Spleen (tissue), 11 donors: ENCODE results near the gene ZBTB7C. TPM values are rescaled to one million over a fixed set of nuclear protein-coding genes. Genes with fewer than 3 reads are reported as not detected.

ENCODE experiments used
- DNase-seq: peaks from one replicate; pipeline ENCODE4 v3.0.0-alpha.2; 2020
- H3K27ac ChIP-seq, 8 donors: fragments of 200-600 bp; sonication (generic) in 7 of 8; 1 replicate in 4 of 8; 2 replicates in 4 of 8; pipeline versions ENCODE4 v1.5.0 to v1.8.0; 2016 to 2021; ENCODE audit warnings: inconsistent platforms in 4 of 8, mild to moderate bottlenecking in 4 of 8, moderate library complexity in 1 of 8
- H3K27me3 ChIP-seq, 7 donors: fragments of 200-600 bp; sonication (generic) in 6 of 7; replicated peaks in 1 of 7; 1 replicate in 4 of 7; 2 replicates in 3 of 7; pipeline versions ENCODE4 v1.5.0 to v1.8.0; 2016 to 2021; ENCODE audit warnings: inconsistent platforms in 3 of 7, mild to moderate bottlenecking in 1 of 7
- H3K36me3 ChIP-seq, 6 donors: fragments of 200-600 bp; sonication (generic) in 5 of 6; 1 replicate in 4 of 6; 2 replicates in 2 of 6; pipeline versions ENCODE4 v1.5.0 to v1.8.0; 2016 to 2021; ENCODE audit warnings: inconsistent platforms in 2 of 6
- H3K4me1 ChIP-seq, 6 donors: fragments of 200-600 bp; sonication (generic) in 5 of 6; 1 replicate in 3 of 6; 2 replicates in 3 of 6; pipeline versions ENCODE4 v1.5.0 to v1.8.0; 2016 to 2021; ENCODE audit warnings: inconsistent platforms in 3 of 6
- H3K4me3 ChIP-seq, 8 donors: fragments of 200-600 bp; sonication (generic) in 7 of 8; 1 replicate in 4 of 8; 2 replicates in 4 of 8; pipeline versions ENCODE4 v1.5.0 to v1.8.0; 2016 to 2021; ENCODE audit warnings: inconsistent platforms in 4 of 8, mild to moderate bottlenecking in 4 of 8, moderate library complexity in 2 of 8
- H3K9me3 ChIP-seq, 8 donors: fragments of 200-600 bp; sonication (generic) in 7 of 8; 1 replicate in 4 of 8; 2 replicates in 4 of 8; pipeline versions ENCODE4 v1.5.0 to v1.8.0; 2016 to 2021; ENCODE audit warnings: inconsistent platforms in 4 of 8
- CTCF ChIP-seq, 11 experiments: fragments of 200-600 bp in 7 of 11; fragments of 450-650 bp in 4 of 11; sonication (generic) in 4 of 11; IDR thresholded peaks in 8 of 11; conservative IDR thresholded peaks in 3 of 11; 1 replicate in 7 of 11; 2 replicates in 4 of 11; pipeline versions ENCODE4 v1.4.0 to v1.8.0; 2016 to 2021; ENCODE audit warnings: antibody characterized with exemption in 11 of 11, inconsistent platforms in 4 of 11, mild to moderate bottlenecking in 1 of 11
- POLR2A ChIP-seq, 3 donors: fragments of 450-650 bp; IDR thresholded peaks; one replicate each; pipeline ENCODE4 v1.5.1; 2017; ENCODE audit warnings: antibody characterized with exemption in 3 of 3, mild to moderate bottlenecking in 1 of 3
- POLR2AphosphoS5 ChIP-seq, 3 donors: sonication (generic); formaldehyde crosslinking; IDR thresholded peaks; one replicate each; pipeline ENCODE4 v1.5.1; 2017; ENCODE audit warnings: antibody characterized with exemption in 3 of 3
- WGBS, 5 donors: extraction: QIAGEN DNeasy Blood & Tissue Kit in 3 of 5; methylation state at CpG; one replicate each; pipeline versions ENCODE4 v1.1.5 to v1.1.7; 2013 to 2018; 5-methylcytosine and 5-hydroxymethylcytosine counted together
- intact Hi-C: fragments of 100-400 bp; cut with DNase I; formaldehyde crosslinking; loops from one replicate; pipeline ENCODE4 v1.15.0; 2023; ENCODE audit warnings: low total_unique reads
- polyA plus RNA-seq, 3 donors: library from polyadenylated mRNA; stranded (reverse); fragments of 200-250 nt; gene quantifications; one replicate each; pipeline ENCODE4 v1.2.1, GENCODE V29; 2013
- total RNA-seq, 7 donors: library from RNA; depleted of rRNA in 3 of 7; stranded (reverse); fragments of >200 nt in 3 of 7; fragmentation: NEBNext Ultra II Directional in 4 of 7; extraction: Animal tissue kit (Norgen Biotek cat#: 25700) in 4 of 7; gene quantifications; one replicate each; pipeline versions ENCODE4 v1.1.0 to v1.2.1, GENCODE V29; 2016 to 2021
- donor health status: healthy with polysubstance abuse.
- donor health status: DM: no; HTN: no; CAD: no; lungs with moderate emphysema.
- donor health status: DM: no; HTN: no; CAD: no.
- donor health status: Bipolar disorder and iron deficiency.
- donor health status: healthy.
- donor health status: DM: no; HTN: no; CAD: no.
- donor health status: DM: yes; HTN: yes; CAD: no.

The ZBTB7C gene
- total and polyA plus RNA-seq, 10 donors = 1.00 to 64.2 (median 18.8) TPM

DNA sequence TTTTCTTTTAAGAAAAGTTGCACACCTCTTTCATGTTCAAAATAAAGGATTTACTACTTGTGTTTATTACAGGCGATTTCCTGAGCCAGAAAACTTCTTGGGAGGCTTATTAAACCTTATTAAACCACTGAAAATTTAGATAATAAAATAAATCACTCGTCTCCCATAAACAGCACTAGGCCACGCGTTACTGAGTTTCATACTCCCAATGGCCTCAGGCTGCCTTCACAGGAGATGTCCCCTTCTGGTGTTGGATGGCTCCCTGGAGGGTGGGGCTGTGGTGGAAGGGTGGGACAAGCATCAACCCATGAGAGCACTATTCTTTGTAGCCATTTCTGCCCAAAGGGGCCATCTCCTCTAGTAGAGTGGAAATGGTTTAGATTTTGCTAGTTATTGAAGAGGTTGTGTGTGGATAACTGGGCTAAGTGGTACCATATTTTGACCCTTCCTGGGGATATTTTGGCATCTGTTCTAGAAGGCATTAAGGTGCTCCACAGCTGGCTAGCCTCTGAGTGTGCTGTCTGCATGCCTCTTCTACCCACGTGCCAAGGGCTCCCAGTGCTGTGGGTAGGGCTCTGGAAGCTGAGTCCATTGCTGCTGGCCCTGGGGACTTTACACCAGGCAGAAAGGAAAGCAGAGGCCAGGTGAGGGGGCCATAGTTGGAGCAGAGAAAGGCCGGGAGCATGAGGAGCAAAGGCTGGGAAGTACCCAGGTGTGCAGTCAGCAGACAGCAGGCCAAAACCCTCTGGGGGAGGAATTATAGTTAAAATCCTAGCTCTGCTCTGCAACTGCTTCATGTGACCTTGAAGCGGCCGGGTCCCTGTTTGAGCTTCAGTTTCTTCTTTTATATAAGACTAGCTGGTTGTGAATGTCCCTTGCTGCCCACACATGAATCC, 357.0 kb downstream of the ZBTB7C start:
- Histone ChIP-seq H3K36me3 (no peaks in the 10 kb centered on the region), H3K27ac (peak overlapping the region in 1 of 8 donors; percentile 13), H3K4me1 (peaks cover 0 to 38% (median 12%) of the 10 kb centered on the region in 6 donors), H3K9me3 (peaks cover 0 to 3% (median 0%) of the 10 kb centered on the region in 8 donors), H3K4me3 (no peak overlapping the region), H3K27me3 (peaks cover 0 to 32% (median 0%) of the 10 kb centered on the region in 7 donors)
- TF ChIP-seq POLR2A (IDR thresholded peaks at IDR 0.05) (no peak), CTCF (IDR thresholded peaks at IDR 0.05 in 8 of 11, conservative IDR thresholded peaks at IDR 0.05 in 3 of 11) (no peak), POLR2AphosphoS5 (IDR thresholded peaks at IDR 0.05) (no peak)
- WGBS, 5 donors = 76 to 87% (median 82%) methylated on average over 8 of the region's 8 CpGs
- intact Hi-C loops = no loop called here
- DNase-seq = peak; percentile 27

DNA sequence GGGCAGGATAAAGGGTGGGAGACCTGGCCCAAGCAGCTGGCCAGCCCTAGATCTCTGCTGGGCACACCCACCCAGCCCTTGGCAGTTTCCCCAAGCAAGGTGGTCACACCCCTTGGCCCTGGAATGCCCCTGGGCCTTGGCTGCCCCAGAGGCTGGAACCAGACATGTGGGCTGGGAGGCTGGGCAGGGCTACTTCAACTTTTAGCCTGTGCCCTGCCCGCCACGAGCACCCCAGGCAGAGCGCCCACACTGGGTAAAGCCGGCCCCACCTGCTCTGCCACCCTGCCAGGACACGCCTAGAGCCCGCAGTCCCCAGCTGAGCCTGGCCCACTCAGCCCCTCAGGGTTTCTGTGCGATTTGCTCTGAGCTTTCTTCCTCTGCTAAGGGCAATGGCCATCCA, 359.0 kb downstream of the ZBTB7C start:
- Histone ChIP-seq H3K36me3 (no peaks in the 10 kb centered on the region), H3K9me3 (peaks cover 0 to 8% (median 0%) of the 10 kb centered on the region in 8 donors), H3K27ac (peak overlapping the region in 2 of 8 donors; percentile 15 to 16), H3K4me1 (peaks cover 0 to 38% (median 12%) of the 10 kb centered on the region in 6 donors), H3K4me3 (no peak overlapping the region), H3K27me3 (peaks cover 0 to 28% (median 0%) of the 10 kb centered on the region in 7 donors)
- intact Hi-C loops = no loop called here
- 66 to 98% (median 78%) methylated on average over 5 to 7 of the region's 7 CpGs for WGBS, 5 donors
- no peak for TF ChIP-seq CTCF (IDR thresholded peaks at IDR 0.05 in 8 of 11, conservative IDR thresholded peaks at IDR 0.05 in 3 of 11)
- TF ChIP-seq POLR2A (IDR thresholded peaks at IDR 0.05) = no peak
- TF ChIP-seq POLR2AphosphoS5 (IDR thresholded peaks at IDR 0.05) = peak in 1 of 3 donors; percentile 17
- peak; percentile 69 for DNase-seq

DNA sequence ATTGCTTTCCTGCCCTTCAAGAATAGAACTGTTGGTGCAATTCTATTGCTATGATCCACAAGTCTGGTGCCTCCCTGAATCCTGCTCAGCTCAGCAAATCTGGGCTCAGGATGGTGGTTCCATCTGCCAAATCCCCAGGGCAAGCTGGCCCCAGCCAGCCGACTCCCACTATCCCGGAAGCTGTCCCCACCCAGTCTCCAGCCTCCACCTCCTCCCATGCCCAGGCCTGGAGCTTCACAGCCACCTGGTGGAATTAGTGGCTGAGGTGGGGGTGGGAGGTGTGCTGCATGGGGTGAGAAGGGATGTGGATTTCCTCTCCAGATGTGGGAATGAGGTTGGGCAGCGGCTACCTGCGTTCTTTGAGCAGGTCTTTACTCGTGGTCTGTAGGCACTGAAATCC, 359.4 kb downstream of the ZBTB7C start:
- Histone ChIP-seq H3K4me1 (peaks cover 0 to 37% (median 11%) of the 10 kb centered on the region in 6 donors), H3K36me3 (no peaks in the 10 kb centered on the region), H3K4me3 (no peak overlapping the region), H3K27me3 (peaks cover 0 to 24% (median 0%) of the 10 kb centered on the region in 7 donors), H3K27ac (peak overlapping the region in 2 of 8 donors; percentile 15 to 16), H3K9me3 (peaks cover 0 to 8% (median 0%) of the 10 kb centered on the region in 8 donors)
- intact Hi-C loops = no loop called here
- no peak for TF ChIP-seq POLR2A (IDR thresholded peaks at IDR 0.05)
- TF ChIP-seq POLR2AphosphoS5 (IDR thresholded peaks at IDR 0.05) = peak in 1 of 3 donors; percentile 7
- peak; percentile 69 for DNase-seq
- 40 to 77% (median 57%) methylated on average over 2 to 5 of the region's 5 CpGs for WGBS, 5 donors

DNA sequence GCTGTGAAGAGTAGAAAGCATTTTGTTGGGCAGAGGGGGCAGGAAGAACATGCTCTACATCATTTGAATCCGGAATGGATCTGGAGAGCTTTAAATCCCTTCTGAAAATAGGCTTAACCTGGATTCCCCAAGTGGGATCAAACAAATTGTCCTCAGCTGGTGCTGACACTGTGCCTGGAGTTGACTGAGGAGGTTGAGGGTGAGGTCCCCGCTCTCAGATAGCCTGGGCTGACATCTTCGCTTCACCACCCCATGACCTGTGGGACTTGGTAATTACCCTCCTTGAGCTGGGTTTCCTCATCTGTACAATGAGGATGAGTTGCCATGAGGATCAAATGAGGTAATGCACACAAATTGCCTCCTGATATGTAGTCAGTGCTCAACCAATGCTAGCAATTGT, 360.9 kb downstream of the ZBTB7C start:
- Histone ChIP-seq H3K4me3 (no peak overlapping the region), H3K36me3 (no peaks in the 10 kb centered on the region), H3K27ac (no peak overlapping the region), H3K27me3 (peaks cover 0 to 9% (median 0%) of the 10 kb centered on the region in 7 donors), H3K9me3 (peaks cover 0 to 8% (median 0%) of the 10 kb centered on the region in 8 donors), H3K4me1 (peaks cover 0 to 21% (median 5%) of the 10 kb centered on the region in 6 donors)
- peak; percentile 17 for DNase-seq
- TF ChIP-seq POLR2AphosphoS5 (IDR thresholded peaks at IDR 0.05) = no peak
- TF ChIP-seq CTCF (IDR thresholded peaks at IDR 0.05 in 8 of 11, conservative IDR thresholded peaks at IDR 0.05 in 3 of 11) = no peak
- no peak for TF ChIP-seq POLR2A (IDR thresholded peaks at IDR 0.05)
- WGBS, 5 donors = 91 to 97% (median 94%) methylated on average over 3 of the region's 3 CpGs
- intact Hi-C loops = no loop called here
